ENCODE results near the gene MEX3B.

MEX3B gene

GRCh38 chr15:82045892-82046665, at the start of gene MEX3B:
Gene MEX3B, minus strand, starts transcription at chr15:82046018. Its CDS starts 313 bp downstream, at chr15:82045705.
- DNase-seq: peak; percentile 36 to 65 (median 54)

- no peak for DNase-seq
These were observed 48.0 kb upstream of the MEX3B start for GRCh38 chr15:82093774-82094211.

- DNase-seq: no peak
These were observed 47.5 kb upstream of the MEX3B start for GRCh38 chr15:82093325-82093724.

GRCh38 chr15:82091636-82092140, 45.9 kb upstream of the MEX3B start:
- DNase-seq: no peak

GRCh38 chr15:82086243-82086995, 40.6 kb upstream of the MEX3B start:
- no peak for DNase-seq

GRCh38 chr15:82081914-82082762, 36.3 kb upstream of the MEX3B start:
- no peak for DNase-seq

- DNase-seq: no peak
These were observed 35.0 kb upstream of the MEX3B start for GRCh38 chr15:82080774-82081173.

GRCh38 chr15:82079736-82080135, 33.9 kb upstream of the MEX3B start:
- DNase-seq: no peak

- DNase-seq: no peak
These were observed 28.8 kb upstream of the MEX3B start for GRCh38 chr15:82074610-82075009.

GRCh38 chr15:82072926-82073537, 27.2 kb upstream of the MEX3B start:
- DNase-seq: no peak

GRCh38 chr15:82066455-82066854, 20.6 kb upstream of the MEX3B start:
- DNase-seq: no peak

GRCh38 chr15:82064824-82065223, 19.0 kb upstream of the MEX3B start:
- no peak for DNase-seq

- DNase-seq: no peak
These were observed 16.9 kb upstream of the MEX3B start for GRCh38 chr15:82062479-82063454.

- no peak for DNase-seq
These were observed 15.0 kb upstream of the MEX3B start for GRCh38 chr15:82060817-82061216.

- DNase-seq: no peak
These were observed 12.8 kb upstream of the MEX3B start for GRCh38 chr15:82058517-82059204.

GRCh38 chr15:82058026-82058425, 12.2 kb upstream of the MEX3B start:
- DNase-seq: no peak

GRCh38 chr15:82056958-82057823, 11.4 kb upstream of the MEX3B start:
- no peak for DNase-seq

- no peak for DNase-seq
These were observed 6.9 kb upstream of the MEX3B start for GRCh38 chr15:82052751-82053150.

- no peak for DNase-seq
These were observed 5.8 kb upstream of the MEX3B start for GRCh38 chr15:82051664-82052063.

- no peak for DNase-seq
These were observed 3.0 kb upstream of the MEX3B start for GRCh38 chr15:82048811-82049210.
